ENCODE results near the gene KRT79. TPM values are rescaled to one million over a fixed set of nuclear protein-coding genes. Genes with fewer than 3 reads are reported as not detected.
A peak's percentile ranks its signal among the peaks of the same experiment; 100 is the strongest.

The KRT79 gene
- total and polyA plus RNA-seq, 2 of the 8 experiments (the other 6 are each of a cell fraction or from before 2014, with no cell fraction given): not detected

GRCh38 chr12:52825961-52826360 lies 8.2 kb downstream of the KRT79 start:
- no peak overlapping the region for H2BK120ac ChIP-seq (replicated peaks; ENCODE audit: low read depth, low read length)
- ChIA-PET POLR2A (ENCODE audit: partially characterized antibody) (no interaction called here), CTCF (ENCODE audit: partially characterized antibody) (interaction anchor here (0.9 to 1.6 kb wide), 4 partner anchors 9 to 54 kb away, joined by 3 to 6 read pairs (median 4); no protein-coding TSS in a partner anchor)
- H3K14ac ChIP-seq (ENCODE audit: insufficient read length): no peak overlapping the region
- no peaks in the 10 kb centered on the region for H3K79me2 ChIP-seq (ENCODE audit: control insufficient read depth in 1 of 2, insufficient read depth in 2 of 2, low read length in 2 of 2)
- no peak overlapping the region for H3K23ac ChIP-seq (ENCODE audit: insufficient read length)
- H3K9ac ChIP-seq (replicated peaks in 1 of 4; ENCODE audit: extremely low read depth in 1 of 4, low read depth in 3 of 4, low read length in 3 of 4): no peak overlapping the region
- no peaks in the 10 kb centered on the region for H3K9me3 ChIP-seq (ENCODE audit: insufficient read depth in 2 of 2, low read depth in 1 of 2, low read length in 1 of 2)
- H4K20me1 ChIP-seq (replicated peaks in 1 of 2; ENCODE audit: control insufficient read depth in 1 of 2, insufficient read depth in 2 of 2, low read length in 2 of 2): no peaks in the 10 kb centered on the region
- no peak for DNase-seq (ENCODE audit: low read depth in 1 of 2, low spot score in 2 of 2)
- no peaks in the 10 kb centered on the region; a peak in 2 of 7 replicates for H3K4me1 ChIP-seq (replicated peaks in 1 of 4; ENCODE audit: control insufficient read depth in 3 of 4, insufficient read depth in 4 of 4, low read length in 3 of 4)
- H2BK15ac ChIP-seq (ENCODE audit: low read length): peak overlapping the region; percentile 63; the same call in 1 of the 2 replicates
- no peak overlapping the region for H2AFZ ChIP-seq (ENCODE audit: low read length)
- H4K91ac ChIP-seq (replicated peaks; ENCODE audit: insufficient read length, low read length): no peak overlapping the region
- no peak overlapping the region for H3K56ac ChIP-seq (replicated peaks; ENCODE audit: insufficient read length, low read depth, low read length)
- WGBS, 2 experiments (ENCODE audit: extremely low coverage in 1 of 2, insufficient coverage in 1 of 2, insufficient read length in 1 of 2, insufficient replicate concordance in 2 of 2, low coverage in 1 of 2, low lambda C conversion rate in 2 of 2, missing lambda C conversion rate in 1 of 2): 87% methylated on average over 4 of the region's 4 CpGs; no CpG with 5 or more reads in 1 of the 2 experiments
- H2BK20ac ChIP-seq (ENCODE audit: low read length): no peak overlapping the region
- H3K4ac ChIP-seq (replicated peaks; ENCODE audit: insufficient read length, low read depth, low read length): no peak overlapping the region
- H4K5ac ChIP-seq (ENCODE audit: insufficient read length, low read depth, low read length): no peak overlapping the region
- H2BK12ac ChIP-seq (ENCODE audit: low read depth, low read length): no peak overlapping the region
- H3K27ac ChIP-seq (ENCODE audit: low read depth, low read length): no peak overlapping the region
- no peak overlapping the region for H3K4me2 ChIP-seq (ENCODE audit: insufficient read depth in 1 of 2, low read depth in 2 of 2, low read length in 2 of 2)
- H3K18ac ChIP-seq (ENCODE audit: extremely low read depth, low read length): no peak overlapping the region; the same call in 1 of the 2 replicates
- H4K8ac ChIP-seq (ENCODE audit: extremely low read depth, insufficient read depth, low read length): no peak overlapping the region
- no peak for FAIRE-seq
- 0 out of 7 replicates have a peak, but pooled peaks cover 0 to 2% (median 0%) of the 10 kb centered on the region in 4 experiments for H3K27me3 ChIP-seq (replicated peaks in 1 of 4; ENCODE audit: control insufficient read depth in 3 of 4, extremely low read depth in 1 of 4, insufficient read depth in 3 of 4, low read length in 3 of 4)
- no peak for TF ChIP-seq SP1 (IDR thresholded peaks at IDR 0.05; ENCODE audit: low read depth, low read length)
- no peak for TF ChIP-seq KDM1A (IDR thresholded peaks at IDR 0.05; ENCODE audit: borderline replicate concordance, low read length)
- TF ChIP-seq TAF1 (IDR thresholded peaks at IDR 0.05; ENCODE audit: low read depth, low read length): no peak
- no peak for TF ChIP-seq KDM4A (IDR thresholded peaks at IDR 0.05; ENCODE audit: low read depth, low read length, severe bottlenecking)
- no peak overlapping the region; the same call in 1 of the 2 replicates for H2AK5ac ChIP-seq (ENCODE audit: low read depth, low read length)
- no peak overlapping the region for H3K4me3 ChIP-seq (ENCODE audit: extremely low read depth in 1 of 4, insufficient read depth in 2 of 4, low read depth in 3 of 4, low read length in 4 of 4)
- H3K36me3 ChIP-seq (ENCODE audit: control insufficient read depth in 2 of 4, insufficient read depth in 4 of 4, low read length in 3 of 4): no peaks in the 10 kb centered on the region
- H2BK5ac ChIP-seq (ENCODE audit: low read depth, low read length): no peak overlapping the region
- H3K23me2 ChIP-seq (ENCODE audit: low read depth, low read length): no peaks in the 10 kb centered on the region
- H3K79me1 ChIP-seq (ENCODE audit: low read depth, low read length): no peaks in the 10 kb centered on the region

All from H1 (cell line).